DND-41 (cell line): ENCODE results near the gene SLC22A31.

Experiments used
- CTCF ChIP-seq: IDR thresholded peaks from 2 replicates; pipeline ENCODE4 v1.5.1; 2012; ENCODE audit warnings: borderline replicate concordance, low read length, moderate library complexity, mild to moderate bottlenecking; ENCODE audit not compliant: poor library complexity, severe bottlenecking; ENCODE audit errors: extremely low read depth
- EZH2 ChIP-seq: IDR thresholded peaks from 3 replicates; pipeline ENCODE4 v1.6.1; 2012; ENCODE audit warnings: borderline replicate concordance, low read depth, mild to moderate bottlenecking, moderate library complexity, low read length, inconsistent platforms; ENCODE audit not compliant: severe bottlenecking

- TF ChIP-seq EZH2 = no peak
- TF ChIP-seq CTCF = no peak
Observed at GRCh38 chr16:89178453-89179147, 21.7 kb downstream of the SLC22A31 start.
